Skeletal muscle satellite cell (primary cell): Measurements from ENCODE around the gene GUCA2A.

Experiments
- H3K27me3 ChIP-seq: 2 replicates; pipeline ENCODE4 v1.7.0; 2013; ENCODE audit warnings: low read length; ENCODE audit not compliant: control insufficient read depth, insufficient read depth
- H3K36me3 ChIP-seq: 2 replicates; pipeline ENCODE4 v1.7.0; 2013; ENCODE audit warnings: mild to moderate bottlenecking, control low read depth, low read length; ENCODE audit not compliant: insufficient read depth
- H3K4me1 ChIP-seq: 2 replicates; pipeline ENCODE4 v1.7.0; 2013; ENCODE audit warnings: low read length; ENCODE audit not compliant: control insufficient read depth, insufficient read depth
- H3K4me2 ChIP-seq: 2 replicates; pipeline ENCODE4 v1.7.0; 2013; ENCODE audit warnings: mild to moderate bottlenecking, low read length
- H3K4me3 ChIP-seq: 2 replicates; pipeline ENCODE4 v1.7.0; 2013; ENCODE audit warnings: low read length
- H3K9ac ChIP-seq: 2 replicates; pipeline ENCODE4 v1.7.0; 2013; ENCODE audit warnings: mild to moderate bottlenecking, low read depth, low read length, moderate library complexity
- H3K9me3 ChIP-seq: replicated peaks from 2 replicates; pipeline ENCODE4 v1.7.0; 2013; ENCODE audit warnings: mild to moderate bottlenecking, control low read depth, low read length

The GUCA2A gene

GRCh38 chr1:42139444-42139843, 25.1 kb downstream of the GUCA2A start:
- Histone ChIP-seq H3K27me3 (peaks cover 44% of the 10 kb centered on the region), H3K9ac (no peak overlapping the region)

GRCh38 chr1:42138586-42138985, 26.0 kb downstream of the GUCA2A start:
- no peak overlapping the region for H3K4me3 ChIP-seq
- H3K9ac ChIP-seq, result no peak overlapping the region
- H3K9me3 ChIP-seq, result no peaks in the 10 kb centered on the region

More at GRCh38 chr1:42139444-42139843, 25.1 kb downstream of the GUCA2A start:
- Histone ChIP-seq H3K36me3 (no peaks in the 10 kb centered on the region), H3K4me2 (no peak overlapping the region), H3K4me3 (no peak overlapping the region), H3K9me3 (no peaks in the 10 kb centered on the region), H3K4me1 (no peaks in the 10 kb centered on the region)

GRCh38 chr1:42137766-42138165, 26.8 kb downstream of the GUCA2A start:
- Histone ChIP-seq H3K9ac (no peak overlapping the region), H3K4me3 (no peak overlapping the region), H3K36me3 (no peaks in the 10 kb centered on the region), H3K4me2 (no peak overlapping the region), H3K9me3 (no peaks in the 10 kb centered on the region), H3K27me3 (peaks cover 27% of the 10 kb centered on the region), H3K4me1 (no peaks in the 10 kb centered on the region)

More at GRCh38 chr1:42138586-42138985, 26.0 kb downstream of the GUCA2A start:
- no peaks in the 10 kb centered on the region for H3K36me3 ChIP-seq
- peaks cover 35% of the 10 kb centered on the region for H3K27me3 ChIP-seq
- no peak overlapping the region for H3K4me2 ChIP-seq
- no peaks in the 10 kb centered on the region for H3K4me1 ChIP-seq

GRCh38 chr1:42136466-42136865, 28.1 kb downstream of the GUCA2A start:
- Histone ChIP-seq H3K9ac (no peak overlapping the region), H3K4me2 (no peak overlapping the region), H3K36me3 (no peaks in the 10 kb centered on the region), H3K4me1 (no peaks in the 10 kb centered on the region), H3K9me3 (no peaks in the 10 kb centered on the region), H3K4me3 (no peak overlapping the region), H3K27me3 (peaks cover 18% of the 10 kb centered on the region)

- Histone ChIP-seq H3K9me3 (no peaks in the 10 kb centered on the region), H3K9ac (no peak overlapping the region), H3K4me3 (no peak overlapping the region), H3K27me3 (peaks cover 22% of the 10 kb centered on the region), H3K4me1 (no peaks in the 10 kb centered on the region), H3K36me3 (no peaks in the 10 kb centered on the region), H3K4me2 (no peak overlapping the region)
These were observed 29.1 kb downstream of the GUCA2A start for GRCh38 chr1:42135426-42135825.

GRCh38 chr1:42133809-42134526, 30.6 kb downstream of the GUCA2A start:
- no peaks in the 10 kb centered on the region for H3K36me3 ChIP-seq
- H3K4me2 ChIP-seq, result no peak overlapping the region
- peaks cover 30% of the 10 kb centered on the region for H3K27me3 ChIP-seq

GRCh38 chr1:42133390-42133789, 31.2 kb downstream of the GUCA2A start:
- Histone ChIP-seq H3K4me3 (no peak overlapping the region), H3K9me3 (no peaks in the 10 kb centered on the region), H3K36me3 (no peaks in the 10 kb centered on the region), H3K4me1 (no peaks in the 10 kb centered on the region), H3K4me2 (no peak overlapping the region), H3K9ac (no peak overlapping the region), H3K27me3 (peaks cover 30% of the 10 kb centered on the region)

More at GRCh38 chr1:42133809-42134526, 30.6 kb downstream of the GUCA2A start:
- H3K4me1 ChIP-seq, result no peaks in the 10 kb centered on the region
- H3K9ac ChIP-seq, result no peak overlapping the region
- no peaks in the 10 kb centered on the region for H3K9me3 ChIP-seq
- no peak overlapping the region for H3K4me3 ChIP-seq

- Histone ChIP-seq H3K4me2 (no peak overlapping the region), H3K27me3 (peaks cover 17% of the 10 kb centered on the region), H3K36me3 (no peaks in the 10 kb centered on the region), H3K4me1 (no peaks in the 10 kb centered on the region), H3K4me3 (no peak overlapping the region), H3K9me3 (no peaks in the 10 kb centered on the region), H3K9ac (no peak overlapping the region)
These were observed 34.4 kb downstream of the GUCA2A start for GRCh38 chr1:42130061-42130660.

GRCh38 chr1:42128964-42129363, 35.6 kb downstream of the GUCA2A start:
- no peaks in the 10 kb centered on the region for H3K36me3 ChIP-seq
- no peak overlapping the region for H3K9ac ChIP-seq
- H3K27me3 ChIP-seq, result peaks cover 17% of the 10 kb centered on the region
- no peaks in the 10 kb centered on the region for H3K4me1 ChIP-seq
- no peaks in the 10 kb centered on the region for H3K9me3 ChIP-seq
- no peak overlapping the region for H3K4me3 ChIP-seq
- no peak overlapping the region for H3K4me2 ChIP-seq

GRCh38 chr1:42128499-42128898, 36.0 kb downstream of the GUCA2A start:
- H3K9ac ChIP-seq, result no peak overlapping the region
- peaks cover 17% of the 10 kb centered on the region for H3K27me3 ChIP-seq
- H3K4me2 ChIP-seq, result no peak overlapping the region
- H3K9me3 ChIP-seq, result no peaks in the 10 kb centered on the region
- H3K4me3 ChIP-seq, result no peak overlapping the region
- H3K4me1 ChIP-seq, result no peaks in the 10 kb centered on the region
- no peaks in the 10 kb centered on the region for H3K36me3 ChIP-seq

- Histone ChIP-seq H3K36me3 (no peaks in the 10 kb centered on the region), H3K4me2 (no peak overlapping the region), H3K27me3 (peaks cover 17% of the 10 kb centered on the region), H3K9me3 (no peaks in the 10 kb centered on the region), H3K4me3 (no peak overlapping the region), H3K4me1 (no peaks in the 10 kb centered on the region), H3K9ac (no peak overlapping the region)
These were observed 36.8 kb downstream of the GUCA2A start for GRCh38 chr1:42127767-42128166.

- Histone ChIP-seq H3K4me3 (no peak overlapping the region), H3K36me3 (no peaks in the 10 kb centered on the region), H3K27me3 (peaks cover 13% of the 10 kb centered on the region), H3K4me1 (no peaks in the 10 kb centered on the region), H3K9ac (no peak overlapping the region), H3K9me3 (no peaks in the 10 kb centered on the region), H3K4me2 (no peak overlapping the region)
These were observed 39.0 kb downstream of the GUCA2A start for GRCh38 chr1:42125552-42125951.
